ENCODE measurements around the gene LRR1. TPM values are rescaled to one million over a fixed set of nuclear protein-coding genes. Genes with fewer than 3 reads are reported as not detected.
"Not testable (repeated sequence)": the region's sequence is repeated elsewhere in the genome, so short reads cannot be mapped to it uniquely, and the experiment has no call there.

The LRR1 gene
- total RNA-seq, 1 donor from 2014 or later: 7.4 TPM

DNA sequence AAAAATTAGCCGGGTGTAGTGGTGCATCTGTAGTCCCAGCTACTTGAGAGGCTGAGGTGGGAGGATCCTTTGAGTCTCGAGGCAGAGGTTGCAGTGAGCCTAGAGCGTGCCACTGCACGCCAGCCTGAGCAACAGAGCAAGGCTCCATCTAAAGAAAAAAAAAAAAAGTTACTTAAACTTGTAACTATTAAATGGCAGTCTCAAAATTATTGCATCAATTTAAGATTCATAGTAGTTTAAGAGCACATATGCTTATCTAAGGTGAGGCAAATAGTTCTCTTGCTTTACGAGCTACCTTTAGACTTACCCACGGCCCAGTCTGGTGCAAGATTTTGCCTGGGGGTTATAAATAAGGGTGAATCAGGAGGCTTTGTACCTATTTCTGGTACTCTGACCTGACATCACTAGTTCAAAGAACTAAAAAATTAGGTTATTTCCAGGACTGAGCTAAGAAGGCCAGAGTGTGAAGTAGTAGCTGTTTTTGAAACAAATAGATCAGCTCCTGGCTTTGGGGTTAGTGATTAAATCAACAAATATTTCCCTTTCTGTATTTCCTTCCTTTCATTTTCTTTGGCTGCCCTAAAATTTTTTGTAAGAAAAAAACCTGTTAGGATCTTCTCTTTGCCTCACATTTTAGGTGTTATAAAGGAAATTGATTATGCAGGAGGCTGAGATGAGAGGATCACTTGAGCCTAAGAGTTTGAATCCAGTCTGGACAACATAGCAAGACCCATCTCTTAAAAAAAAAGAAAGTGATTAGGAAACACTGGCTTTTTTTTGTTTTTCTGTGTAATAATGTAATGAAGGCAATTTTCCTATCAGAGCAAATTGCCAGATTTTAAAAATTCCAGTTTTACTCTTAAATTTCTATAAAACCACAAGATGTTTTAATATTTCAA is 25.4 kb downstream of the LRR1 start:
- peak; percentile 45 for DNase-seq (ENCODE audit: low read depth)

DNA sequence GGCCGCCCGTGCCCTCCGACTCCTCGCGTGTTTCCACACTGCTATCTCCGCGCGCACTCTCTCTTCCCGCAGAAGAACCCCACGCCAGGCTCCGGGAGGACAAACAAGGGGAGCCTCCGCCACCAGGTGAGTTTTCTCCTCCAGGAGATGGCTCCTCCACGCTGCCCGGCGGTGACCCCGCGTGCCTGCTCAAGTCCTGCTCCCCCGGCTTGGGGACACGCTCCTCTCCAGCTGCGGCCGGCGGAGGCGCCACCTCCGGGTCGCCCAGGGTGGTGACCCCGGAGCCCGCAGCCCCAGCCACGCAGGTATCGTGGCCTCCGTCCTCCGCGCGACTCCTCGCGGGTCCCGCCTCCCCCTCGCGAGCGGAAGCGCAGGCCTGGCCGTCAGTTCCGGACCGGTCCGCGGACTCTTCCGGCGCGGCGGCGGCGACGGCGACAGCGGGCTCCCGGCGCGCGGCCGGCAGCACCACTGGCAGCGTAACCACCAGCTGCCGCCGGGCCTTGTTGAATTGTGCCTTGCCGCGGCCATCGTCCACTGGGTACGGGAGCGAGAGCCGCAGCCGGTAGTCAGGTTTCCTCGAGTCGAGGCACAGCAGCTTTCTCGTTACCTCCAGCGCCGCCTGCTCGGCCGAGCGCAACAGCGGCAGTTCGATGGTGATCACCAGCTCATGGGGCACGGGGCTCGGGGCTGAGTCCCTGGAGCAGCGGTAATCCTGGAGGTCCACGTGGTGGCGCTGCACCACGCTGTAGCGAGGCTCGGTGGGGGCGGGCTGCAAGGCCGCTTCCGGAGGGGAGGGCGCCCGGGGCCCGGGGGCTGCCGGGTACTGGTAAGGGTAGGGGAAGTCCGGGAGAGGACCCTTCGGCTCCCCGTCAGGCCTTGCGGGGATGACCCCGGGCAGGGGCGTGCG is 35.2 kb downstream of the LRR1 start:
- peak; percentile 79 for DNase-seq (ENCODE audit: low read depth)

DNA sequence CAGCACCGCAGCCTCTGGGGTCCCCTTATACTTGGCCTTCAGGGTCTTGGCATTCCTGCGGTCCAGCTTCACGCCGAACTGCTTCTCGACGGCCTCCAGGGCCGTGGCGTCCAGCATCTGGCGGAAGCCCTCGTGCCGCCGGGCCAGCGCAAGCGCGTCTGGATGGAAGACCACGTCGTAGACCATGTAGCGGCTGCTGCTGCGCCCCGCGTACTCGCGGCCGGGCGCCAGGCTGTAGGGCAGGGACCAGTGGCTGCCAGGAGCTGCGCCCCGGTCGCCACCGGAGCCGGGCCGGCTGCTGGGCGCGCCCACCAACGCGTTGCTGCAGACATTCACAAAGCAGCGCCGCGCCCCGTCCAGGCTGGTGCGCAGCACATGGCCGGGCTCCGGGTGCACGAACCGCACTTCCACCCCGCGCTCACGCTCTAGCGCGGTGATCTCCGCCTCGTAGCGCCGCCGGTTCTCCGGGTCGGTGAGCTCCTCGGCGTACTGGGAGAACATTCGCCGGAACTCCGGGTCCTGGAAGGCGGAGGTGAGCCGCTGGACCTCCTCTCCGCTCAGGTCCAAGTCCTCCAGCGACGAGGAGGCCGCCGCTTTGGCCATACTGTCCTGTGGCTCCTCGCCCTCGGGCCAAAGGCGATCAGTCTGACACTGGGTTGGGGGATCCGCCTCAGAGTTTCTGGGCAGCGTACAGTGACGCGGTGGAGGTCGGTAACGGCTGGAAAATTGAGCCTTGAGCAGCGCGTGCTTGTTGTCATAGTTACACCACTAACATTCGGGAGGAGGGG is 36.0 kb downstream of the LRR1 start, which contains the start of gene DNAAF2:
TSS of gene DNAAF2 (minus strand) at position 698 of the 788 bp plus-strand sequence. CDS start at position 603, 95 bp downstream.
- peak; percentile 74 for DNase-seq (ENCODE audit: low read depth)

DNA sequence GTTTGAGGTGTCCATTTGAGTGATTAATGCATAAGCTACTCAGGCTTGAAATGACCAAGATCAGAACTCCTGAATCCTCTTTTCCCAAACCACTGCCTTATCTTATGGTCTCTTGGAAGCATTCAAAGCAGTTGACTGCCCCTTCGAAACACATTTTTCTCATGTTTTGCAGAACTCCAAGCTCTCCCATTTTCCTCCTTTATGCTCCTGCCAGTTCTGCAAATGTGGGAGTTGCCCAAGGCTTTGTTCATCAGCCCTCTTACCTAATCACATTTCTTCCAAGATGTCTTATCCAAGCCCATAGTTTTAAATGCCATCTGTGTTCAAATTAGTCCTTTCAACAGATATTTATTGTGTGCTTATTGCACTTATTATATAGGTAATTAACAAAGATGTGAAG is 38.1 kb downstream of the LRR1 start:
- no peak for DNase-seq (ENCODE audit: low read depth)

- no peak for DNase-seq (ENCODE audit: low read depth)
These were observed 38.9 kb downstream of the LRR1 start for GRCh38 chr14:49637534-49638078.

- no peak for DNase-seq (ENCODE audit: low read depth)
These were observed 42.0 kb downstream of the LRR1 start for GRCh38 chr14:49640540-49641417.

DNA sequence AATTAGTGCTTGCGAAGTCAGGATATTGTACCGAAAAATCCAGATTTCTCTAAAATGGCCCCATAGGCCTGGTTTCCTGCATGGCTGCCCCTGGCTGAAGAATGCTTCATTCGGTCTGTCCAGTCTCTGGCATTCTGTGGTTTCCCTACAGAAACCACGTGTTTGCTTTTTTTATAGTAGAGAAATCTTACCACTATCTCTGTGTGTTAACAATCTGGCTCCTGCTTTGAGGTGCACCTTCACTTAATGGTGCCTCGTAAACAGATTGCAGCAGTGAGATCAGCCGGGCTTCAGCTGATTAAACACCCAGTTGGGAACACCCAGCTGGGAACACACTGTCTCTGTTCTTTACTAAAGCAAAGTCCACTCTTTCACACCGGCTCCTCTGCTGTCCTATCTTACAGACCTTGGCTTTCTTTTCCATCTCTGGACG is 43.0 kb downstream of the LRR1 start:
- peak; percentile 85 for DNase-seq (ENCODE audit: low read depth)

- no peak for DNase-seq (ENCODE audit: low read depth)
These were observed 43.4 kb downstream of the LRR1 start for GRCh38 chr14:49642163-49642562.

DNA sequence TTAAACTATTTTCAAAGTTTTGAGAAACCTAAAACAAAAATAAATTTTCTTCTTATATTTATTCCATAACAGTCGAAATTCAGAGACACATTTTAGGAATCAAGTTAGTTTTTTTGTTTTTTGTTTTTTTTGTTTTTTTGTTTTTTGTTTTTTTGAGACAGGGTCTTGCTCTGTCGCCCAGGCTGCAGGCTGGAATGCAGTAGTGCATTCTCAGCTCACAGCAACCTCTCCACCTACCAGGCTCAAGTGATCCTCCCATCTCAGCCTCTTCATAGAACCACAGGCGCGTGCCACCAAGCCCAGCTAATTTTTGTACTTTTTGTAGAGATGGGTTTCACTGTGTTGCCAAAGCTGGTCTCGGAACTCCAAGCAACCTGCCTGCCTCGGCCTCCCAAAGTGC is 54.8 kb downstream of the LRR1 start:
- no peak for DNase-seq (ENCODE audit: low read depth)

DNA sequence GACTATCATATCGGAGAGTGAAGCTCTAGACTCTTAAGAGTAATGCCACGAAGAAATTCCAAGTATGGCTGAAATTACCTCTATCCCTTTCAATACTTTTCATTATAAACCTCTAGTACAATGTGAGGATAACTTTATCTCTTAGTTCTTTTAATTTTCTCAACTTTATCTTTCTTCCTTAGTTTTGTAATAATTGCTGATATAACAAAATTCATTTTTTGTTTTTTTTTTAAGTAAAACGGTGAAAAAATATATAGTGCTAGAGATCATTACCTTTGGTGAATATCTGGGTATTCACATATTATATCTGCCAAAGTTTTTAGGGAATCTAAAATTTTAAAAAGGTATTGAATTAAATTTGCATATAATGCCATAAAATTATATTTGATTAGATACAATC is 55.8 kb downstream of the LRR1 start:
- no peak for DNase-seq (ENCODE audit: low read depth)

DNA sequence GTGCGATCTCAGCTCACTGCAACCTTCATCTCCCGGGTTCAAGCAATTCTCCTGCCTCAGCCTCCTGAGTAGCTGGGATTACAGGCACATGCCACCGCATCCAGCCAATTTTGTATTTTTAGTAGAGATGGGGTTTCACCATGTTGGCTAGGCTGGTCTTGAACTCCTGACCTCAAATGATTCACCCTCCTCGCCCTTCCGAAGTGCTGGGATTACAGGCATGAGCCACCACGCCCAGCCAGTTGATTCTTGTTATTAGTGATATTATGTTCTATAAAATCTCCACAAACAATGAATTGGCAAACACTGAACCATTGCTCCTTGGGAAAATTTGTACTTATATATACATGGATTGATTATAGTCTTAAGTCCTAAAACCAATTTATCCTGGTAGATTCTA is 58.8 kb downstream of the LRR1 start:
- DNase-seq (ENCODE audit: low read depth): not testable (repeated sequence)

DNA sequence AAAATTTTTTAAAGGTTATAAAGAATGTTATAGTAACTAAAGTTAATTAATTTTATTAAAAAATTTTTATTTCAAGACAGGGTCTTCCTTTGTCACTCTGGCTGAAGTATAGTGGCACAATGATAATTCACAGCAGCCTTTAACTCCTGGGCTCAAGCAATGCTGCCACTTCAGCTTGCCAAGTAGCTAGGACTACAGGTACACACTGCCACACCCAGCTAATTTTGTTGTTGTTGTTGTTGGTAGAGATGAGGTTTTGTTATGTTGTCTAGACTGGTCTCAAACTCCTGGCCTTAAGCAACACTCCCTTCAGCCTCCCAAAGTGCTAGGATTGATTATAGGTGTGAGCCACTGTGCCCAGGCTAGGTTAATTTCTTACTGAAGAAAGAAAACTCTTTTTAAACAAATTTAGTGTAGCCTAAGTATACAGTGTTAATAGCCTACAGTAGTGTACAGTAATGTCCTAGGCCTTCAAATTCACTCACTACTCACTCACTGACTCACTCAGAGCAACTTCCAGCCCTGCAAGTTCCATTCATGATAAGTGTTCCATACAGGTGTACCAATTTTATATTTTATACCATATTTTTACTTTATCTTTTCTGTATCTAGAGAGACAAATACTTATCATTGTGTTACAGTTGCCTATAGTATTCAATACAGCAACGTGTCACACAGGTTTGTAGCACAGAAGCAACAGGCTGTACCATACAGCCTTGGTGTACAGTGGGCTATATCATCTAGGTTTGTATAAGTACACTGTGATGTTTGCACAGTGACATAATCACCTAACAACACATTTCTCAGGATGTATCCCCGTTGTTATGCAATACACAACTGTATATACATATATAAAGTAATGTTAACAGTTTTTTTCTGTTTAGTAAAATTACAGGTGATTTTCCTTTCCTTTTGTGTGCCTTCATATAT is 61.1 kb downstream of the LRR1 start:
- no peak for DNase-seq (ENCODE audit: low read depth)

Other genes with a start within 250 kb of the LRR1 start
- 336 and 4,414 TPM in 2 replicates for gene RPS29, start 12.6 kb upstream of the LRR1 start, total RNA-seq
- 238 and 277 TPM in 2 replicates for gene RPL36AL, start 21.7 kb downstream of the LRR1 start, total RNA-seq
- gene MGAT2, start 21.9 kb downstream of the LRR1 start, total RNA-seq: 54.3 and 107 TPM in 2 replicates
- 17.4 and 19.8 TPM in 2 replicates for gene DNAAF2, start 36.3 kb downstream of the LRR1 start, total RNA-seq
- gene POLE2, start 89.3 kb downstream of the LRR1 start, total RNA-seq: 1.9 and 11.6 TPM in 2 replicates
- gene KLHDC1, start 94.2 kb downstream of the LRR1 start, total RNA-seq: 0.52 and 4.3 TPM in 2 replicates
- gene KLHDC2, start 169.2 kb downstream of the LRR1 start, total RNA-seq: 45.5 and 78.1 TPM in 2 replicates